Tibial artery (tissue), 4 donors: ENCODE data around the gene DNPEP.
A peak's percentile ranks its signal among the peaks of the same experiment; 100 is the strongest.

Experiments used
- DNase-seq, 2 donors: peaks; one replicate each; pipeline ENCODE4 v3.0.0-alpha.2; 2019
- H3K27ac ChIP-seq, 2 donors: fragments of 200-600 bp; sonication (generic) in 1 of 2; 1 replicate in 1 of 2; 2 replicates in 1 of 2; pipeline ENCODE4 v1.5.1; 2018 to 2019; ENCODE audit warnings: mild to moderate bottlenecking in 1 of 2
- H3K27me3 ChIP-seq, 2 donors: fragments of 200-600 bp; sonication (generic) in 1 of 2; one replicate each; pipeline versions ENCODE4 v1.5.1 to v1.6.0; 2016 to 2019
- H3K36me3 ChIP-seq, 3 donors: fragments of 200-600 bp; sonication (generic) in 2 of 3; one replicate each; pipeline ENCODE4 v1.5.1; 2016 to 2019; ENCODE audit warnings: mild to moderate bottlenecking in 2 of 3
- H3K4me1 ChIP-seq, 4 donors: fragments of 200-600 bp; sonication (generic) in 2 of 4; 1 replicate in 3 of 4; 2 replicates in 1 of 4; pipeline ENCODE4 v1.5.1; 2016 to 2019
- H3K4me3 ChIP-seq, 2 donors: fragments of 200-600 bp; sonication (generic) in 1 of 2; 1 replicate in 1 of 2; 2 replicates in 1 of 2; pipeline ENCODE4 v1.5.1; 2018 to 2019; ENCODE audit warnings: mild to moderate bottlenecking in 2 of 2
- H3K9me3 ChIP-seq, 3 donors: fragments of 200-600 bp; sonication (generic) in 1 of 3; one replicate each; pipeline ENCODE4 v1.5.1; 2016 to 2019
- CTCF ChIP-seq, 2 experiments: fragments of 200-600 bp in 1 of 2; fragments of 450-650 bp in 1 of 2; IDR thresholded peaks; one replicate each; pipeline ENCODE4 v1.5.1; 2017 to 2019; ENCODE audit warnings: antibody characterized with exemption in 2 of 2, mild to moderate bottlenecking in 1 of 2, moderate library complexity in 1 of 2
- intact Hi-C: fragments of 100-400 bp; cut with DNase I; formaldehyde crosslinking; loops from one replicate; pipeline ENCODE4 v1.15.0; 2023; ENCODE audit warnings: low total_unique reads

The DNPEP gene

GRCh38 chr2:219386532-219387280 lies 1.0 kb downstream of the DNPEP start:
- Histone ChIP-seq H3K4me3 (peak overlapping the region; percentile 67 to 94), H3K4me1 (peaks cover 0 to 14% (median 11%) of the 10 kb centered on the region in 4 donors), H3K27ac (peak overlapping the region; percentile 91 to 97), H3K9me3 (no peaks in the 10 kb centered on the region), H3K36me3 (peaks cover 38 to 49% (median 46%) of the 10 kb centered on the region in 3 donors), H3K27me3 (no peaks in the 10 kb centered on the region)
- intact Hi-C loops, result loop anchor here (10.0 kb wide), 1 partner anchor 212 kb away; the partner anchor contains the start of genes CNPPD1, RETREG2 and SLC23A3
- TF ChIP-seq CTCF (IDR thresholded peaks at IDR 0.05), result no peak
- DNase-seq, result peak in 1 of 2 donors; percentile 35

- H3K27ac ChIP-seq, result no peak overlapping the region
- H3K4me3 ChIP-seq, result no peak overlapping the region
- H3K4me1 ChIP-seq, result peaks cover 0 to 14% (median 11%) of the 10 kb centered on the region in 4 donors
- peaks cover 44 to 55% (median 52%) of the 10 kb centered on the region in 3 donors for H3K36me3 ChIP-seq
- DNase-seq, result no peak
- intact Hi-C loops, result loop anchor here (10.0 kb wide), 1 partner anchor 211 kb away; the partner anchor contains the start of genes CNPPD1, RETREG2 and SLC23A3
- no peaks in the 10 kb centered on the region for H3K27me3 ChIP-seq
- TF ChIP-seq CTCF (IDR thresholded peaks at IDR 0.05), result no peak
- no peaks in the 10 kb centered on the region for H3K9me3 ChIP-seq
These were observed 1.7 kb downstream of the DNPEP start for GRCh38 chr2:219385958-219386520.

- H3K27ac ChIP-seq, result no peak overlapping the region
- H3K36me3 ChIP-seq, result peaks cover 52 to 67% (median 56%) of the 10 kb centered on the region in 3 donors
- H3K4me3 ChIP-seq, result no peak overlapping the region
- intact Hi-C loops, result loop anchor here (10.0 kb wide), 1 partner anchor 210 kb away; the partner anchor contains the start of genes CNPPD1, RETREG2 and SLC23A3
- no peak for TF ChIP-seq CTCF (IDR thresholded peaks at IDR 0.05)
- no peaks in the 10 kb centered on the region for H3K27me3 ChIP-seq
- no peaks in the 10 kb centered on the region for H3K9me3 ChIP-seq
- no peak for DNase-seq
- H3K4me1 ChIP-seq, result peaks cover 0 to 14% (median 11%) of the 10 kb centered on the region in 4 donors
These were observed 2.9 kb downstream of the DNPEP start for GRCh38 chr2:219384859-219385258.

GRCh38 chr2:219384083-219384713 lies 3.5 kb downstream of the DNPEP start:
- Histone ChIP-seq H3K9me3 (no peaks in the 10 kb centered on the region), H3K4me3 (no peak overlapping the region), H3K4me1 (peaks cover 0 to 14% (median 11%) of the 10 kb centered on the region in 4 donors), H3K36me3 (peaks cover 52 to 73% (median 56%) of the 10 kb centered on the region in 3 donors), H3K27ac (no peak overlapping the region), H3K27me3 (no peaks in the 10 kb centered on the region)
- intact Hi-C loops, result loop anchor here (10.0 kb wide), 1 partner anchor 209 kb away; the partner anchor contains the start of genes CNPPD1, RETREG2 and SLC23A3
- TF ChIP-seq CTCF (IDR thresholded peaks at IDR 0.05), result no peak
- DNase-seq, result no peak

- intact Hi-C loops, result loop anchor here (10.0 kb wide), 1 partner anchor 207 kb away; the partner anchor contains the start of genes CNPPD1, RETREG2 and SLC23A3
- Histone ChIP-seq H3K27me3 (no peaks in the 10 kb centered on the region), H3K4me1 (peaks cover 0 to 6% (median 5%) of the 10 kb centered on the region in 4 donors), H3K27ac (no peak overlapping the region), H3K4me3 (no peak overlapping the region), H3K9me3 (no peaks in the 10 kb centered on the region), H3K36me3 (peaks cover 52 to 96% (median 67%) of the 10 kb centered on the region in 3 donors)
- DNase-seq, result no peak
- no peak for TF ChIP-seq CTCF (IDR thresholded peaks at IDR 0.05)
These were observed 6.3 kb downstream of the DNPEP start for GRCh38 chr2:219381448-219381847.
